Fibroblast of skin of right quadriceps (primary cell): ENCODE results near the gene ZC3H7A.

Source experiments
- DNase-seq: peaks from one replicate; pipeline ENCODE4 v3.0.0-alpha.2; 2013

The ZC3H7A gene

DNA sequence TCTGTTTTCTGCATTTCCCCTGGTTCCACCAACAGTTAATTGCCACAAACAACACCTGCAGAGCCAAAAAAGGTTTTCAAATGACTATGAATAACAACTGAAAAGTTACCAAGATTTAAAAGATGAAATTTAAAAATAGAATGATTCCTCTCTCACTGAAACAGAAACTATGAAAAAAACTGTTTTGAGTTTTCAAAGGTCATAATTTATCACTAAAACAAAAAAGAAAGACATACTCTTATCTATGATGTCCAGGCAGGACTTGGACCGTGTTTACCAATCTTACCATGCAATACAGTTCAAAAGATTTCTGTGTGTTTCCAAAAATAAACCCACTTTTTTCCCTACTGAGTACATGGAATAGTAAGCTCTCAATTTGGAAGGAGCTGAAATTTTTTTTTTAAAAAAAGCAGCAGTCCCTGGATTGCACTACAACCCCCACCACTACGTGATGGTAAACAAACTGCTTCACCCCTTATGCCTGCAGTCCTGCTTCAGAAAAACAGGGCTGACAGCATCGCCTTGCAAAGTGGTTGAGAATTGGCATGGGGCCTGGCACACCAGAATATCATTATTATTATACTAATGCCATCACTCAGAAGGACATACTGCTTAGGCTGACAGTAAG is 62.9 kb downstream of the ZC3H7A start:
- no peak for DNase-seq

DNA sequence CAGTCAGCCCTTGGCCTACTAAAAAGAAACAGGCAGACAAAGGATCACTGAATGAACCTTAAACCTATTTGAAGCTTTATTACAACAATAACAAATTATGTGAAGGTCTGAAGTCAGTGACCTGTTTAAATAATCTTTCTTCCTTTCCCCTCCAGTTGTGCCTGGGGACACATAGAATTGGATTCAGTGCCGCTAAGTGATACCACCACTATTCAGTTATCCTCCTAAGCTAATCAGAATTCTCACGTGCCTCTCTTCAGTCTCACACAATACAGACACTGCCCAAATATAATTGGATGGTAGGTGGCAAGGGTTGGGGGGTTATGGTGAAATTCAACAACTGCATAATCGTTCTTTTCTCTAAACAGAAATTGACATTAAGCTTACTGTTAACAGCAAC is 65.8 kb downstream of the ZC3H7A start:
- DNase-seq: no peak

DNA sequence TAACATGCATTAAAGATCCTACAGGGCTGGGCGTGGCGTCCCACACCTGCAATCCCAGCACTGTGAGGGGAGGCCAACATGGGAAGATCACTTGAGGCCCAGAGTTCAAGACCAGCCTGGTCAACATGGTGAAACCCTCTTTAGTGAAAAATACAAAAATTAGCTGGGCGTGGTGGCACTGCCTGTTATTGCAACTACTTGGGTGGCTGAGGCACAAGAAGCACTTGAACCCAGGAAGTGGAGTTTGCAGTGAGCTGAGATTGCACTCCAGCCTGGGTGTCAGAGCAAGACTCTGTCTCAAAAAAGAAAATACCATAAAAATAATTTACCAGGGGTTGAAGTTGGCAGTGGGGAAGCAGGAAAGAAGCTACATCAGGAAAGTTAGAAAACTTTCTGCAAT is 67.3 kb downstream of the ZC3H7A start:
- no peak for DNase-seq

DNA sequence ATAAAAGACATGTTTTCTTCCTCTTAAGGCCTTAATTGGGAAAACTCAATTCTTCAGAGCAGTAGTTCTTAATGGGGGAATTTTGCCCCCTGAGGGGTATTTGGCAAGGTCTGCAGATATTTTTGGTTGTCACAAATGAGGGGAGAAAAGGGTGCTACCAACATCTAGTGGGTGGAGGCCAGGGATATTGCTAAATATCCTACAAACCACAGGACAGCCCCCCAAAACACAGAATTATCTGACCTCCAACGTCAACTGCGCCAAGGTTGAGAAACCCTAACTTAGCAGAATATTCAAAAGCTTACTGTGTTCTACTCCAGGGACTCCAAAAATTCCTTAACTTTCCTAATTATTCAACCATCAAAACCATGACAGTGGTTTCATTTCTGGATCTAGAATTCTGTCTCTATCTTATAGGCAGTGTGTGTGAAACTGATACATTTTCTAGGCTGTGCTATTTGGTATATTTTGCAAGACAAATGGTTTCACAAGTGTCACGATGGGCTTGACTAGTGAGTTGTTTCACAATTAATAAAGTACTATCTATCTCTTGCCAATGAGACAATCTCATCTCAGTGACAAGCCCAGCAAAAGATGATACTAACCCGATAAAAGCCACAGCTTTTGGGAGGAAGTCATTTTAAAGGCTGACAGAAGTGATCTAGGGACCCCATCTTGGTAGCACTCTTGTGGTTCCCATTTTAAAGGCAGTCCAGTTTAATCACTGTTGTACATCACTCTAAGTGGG is 69.1 kb downstream of the ZC3H7A start:
- DNase-seq: no peak

DNA sequence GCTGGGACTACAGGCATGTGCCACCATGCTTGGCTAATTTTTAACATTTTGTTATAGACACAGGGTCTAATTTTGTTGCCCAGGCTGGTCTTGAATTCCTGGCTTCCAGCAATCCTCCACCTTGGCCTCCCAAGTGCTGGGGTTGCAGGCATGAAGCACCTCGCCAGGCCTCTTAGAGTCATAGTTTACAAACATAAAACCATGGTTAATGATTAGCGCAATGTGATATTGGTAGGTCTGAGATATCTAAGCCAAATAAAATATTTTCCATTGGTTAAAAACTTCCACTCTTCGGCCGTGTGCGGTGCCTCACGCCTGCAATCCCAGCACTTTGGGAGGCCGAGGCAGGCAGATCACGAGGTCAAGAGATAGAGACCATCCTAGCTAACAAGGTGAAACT is 71.0 kb downstream of the ZC3H7A start:
- DNase-seq: no peak

DNA sequence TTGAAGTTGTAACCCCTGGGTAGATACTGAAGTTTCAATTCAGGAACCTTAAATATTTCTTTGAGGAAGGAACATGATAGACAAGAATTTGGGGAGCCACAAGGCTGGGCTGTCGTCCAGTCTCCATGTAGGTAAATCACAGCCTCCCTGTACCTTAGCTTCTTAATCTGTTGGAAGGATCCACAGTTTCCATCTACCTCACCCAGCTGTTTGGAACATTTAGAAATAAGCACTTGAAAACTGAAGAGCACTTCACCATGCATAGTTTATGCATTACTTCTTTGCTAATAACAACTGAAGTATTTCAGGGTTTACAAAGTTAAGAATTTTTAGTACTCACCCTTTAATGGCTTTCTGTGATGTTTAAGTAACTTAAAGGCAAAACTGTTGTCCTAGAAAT is 71.6 kb downstream of the ZC3H7A start:
- no peak for DNase-seq

DNA sequence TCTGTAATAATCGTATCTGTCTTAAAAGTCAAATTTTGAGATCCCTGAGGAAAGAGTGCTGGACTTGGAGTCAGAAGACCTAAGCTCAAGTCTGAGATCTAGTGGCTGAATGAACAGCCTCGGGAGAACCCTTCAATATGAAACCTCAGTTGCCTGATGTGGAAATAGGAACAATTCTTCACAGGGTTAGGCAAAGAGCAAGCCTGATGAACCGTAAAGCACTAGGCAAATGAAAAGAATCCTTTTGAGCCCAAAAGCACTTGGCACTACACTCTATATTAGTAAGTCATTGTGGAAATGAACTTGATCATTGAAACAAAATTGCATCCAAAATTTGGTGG is 74.6 kb downstream of the ZC3H7A start:
- DNase-seq: no peak

DNA sequence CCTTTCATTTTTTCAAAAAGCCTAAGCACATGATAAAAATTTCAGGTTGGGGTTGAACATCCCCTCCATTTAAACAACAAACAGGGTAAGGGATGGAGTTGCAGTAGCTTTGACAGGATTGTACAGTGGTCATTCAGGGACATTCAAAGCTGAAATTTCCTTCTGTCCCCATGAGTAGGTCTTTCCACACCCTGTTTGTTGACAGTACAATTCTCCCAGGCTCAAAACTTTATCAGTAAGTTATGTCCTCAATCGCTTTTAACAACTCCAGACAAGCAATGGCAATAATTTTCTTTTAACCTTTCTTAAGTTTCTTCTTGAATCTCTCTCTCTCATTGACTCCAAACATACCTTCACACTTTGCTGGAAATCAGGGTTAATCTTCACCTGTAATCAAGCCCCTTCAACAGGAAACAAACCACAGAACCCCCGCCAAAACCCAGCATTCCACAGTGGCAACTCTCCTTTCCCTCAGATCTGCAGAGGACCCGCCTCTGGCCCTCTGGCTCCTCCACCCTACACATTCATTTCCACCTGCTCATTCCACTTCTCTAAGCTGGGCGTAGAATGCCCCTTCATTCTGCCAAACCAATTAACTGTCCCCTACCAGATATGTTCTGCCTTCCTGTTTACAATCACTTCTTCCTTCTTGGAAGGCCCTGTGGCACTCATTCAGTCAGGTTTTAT is 75.1 kb downstream of the ZC3H7A start:
- DNase-seq: no peak

DNA sequence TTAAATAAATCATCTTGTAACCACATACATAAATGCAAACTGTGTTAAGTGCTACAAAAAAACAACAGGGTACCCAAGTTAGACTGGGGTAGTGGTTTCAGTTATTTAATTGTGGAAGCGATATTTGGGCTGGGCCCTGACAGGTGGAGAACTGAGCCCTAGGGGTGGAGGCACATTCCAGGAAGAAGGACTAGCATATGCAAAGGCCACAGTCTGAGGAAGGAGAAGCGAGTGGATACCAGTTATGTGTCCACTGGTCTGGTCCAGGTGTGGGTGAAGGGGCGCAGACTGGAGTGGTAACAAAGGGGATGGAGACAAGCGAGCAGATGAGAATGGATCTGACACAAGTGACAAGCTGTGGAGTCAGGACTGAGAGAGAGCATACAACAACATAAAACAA is 77.3 kb downstream of the ZC3H7A start:
- DNase-seq: no peak

DNA sequence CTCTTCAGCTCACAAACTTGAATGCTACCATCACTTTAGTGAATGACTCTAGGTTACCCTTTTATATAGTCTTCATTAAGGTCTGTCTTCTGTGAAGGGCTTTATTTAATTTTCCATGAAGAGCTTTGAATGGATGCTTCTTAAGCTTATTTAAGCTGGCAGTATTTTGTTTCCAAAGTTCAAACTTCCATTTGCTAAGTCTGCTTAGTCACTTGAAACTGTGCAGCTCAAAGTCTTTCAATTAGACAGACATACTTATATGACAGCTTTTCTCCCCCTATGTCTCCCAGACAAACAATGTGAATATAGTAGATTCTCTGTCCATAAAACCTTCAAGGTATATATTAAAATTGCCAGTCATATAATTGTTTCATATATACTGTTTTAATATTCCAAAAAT is 77.9 kb downstream of the ZC3H7A start:
- DNase-seq: no peak

DNA sequence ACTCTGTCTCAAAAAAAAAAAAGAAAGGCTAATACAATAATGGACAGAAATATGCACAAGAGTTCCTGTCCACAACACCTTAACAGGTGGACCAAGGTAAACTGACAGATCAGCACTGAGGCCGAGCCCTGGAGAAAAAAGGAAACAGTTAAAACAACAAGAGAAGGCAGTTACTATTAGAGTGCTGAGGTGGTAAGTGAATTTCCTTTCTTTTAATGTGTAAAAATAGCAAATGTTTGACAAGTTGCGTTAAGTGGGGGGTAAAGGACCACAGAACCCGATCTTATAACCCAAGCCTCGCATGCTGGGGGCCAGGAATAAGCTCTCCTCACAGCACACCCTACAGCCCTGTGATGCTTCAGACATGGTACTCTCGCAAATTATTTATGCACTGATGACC is 79.2 kb downstream of the ZC3H7A start:
- DNase-seq: no peak

DNA sequence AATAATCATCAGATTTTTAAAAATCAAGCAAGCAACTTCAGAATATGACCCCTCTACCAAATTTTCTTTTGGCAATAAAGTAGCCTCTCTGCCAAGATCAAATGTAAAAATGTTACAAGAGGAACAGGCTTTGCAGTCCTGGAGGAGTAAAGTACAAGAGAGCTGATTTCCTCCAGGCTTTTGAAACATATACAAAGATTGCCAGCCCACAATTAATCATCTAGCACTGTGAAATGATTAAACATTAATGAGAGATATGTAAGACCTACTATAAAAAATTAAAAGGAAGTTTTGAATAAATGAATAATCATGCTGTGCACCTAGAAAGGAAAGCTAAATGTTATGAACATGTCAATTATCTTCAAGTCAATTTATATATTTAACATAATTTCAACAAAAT is 80.7 kb downstream of the ZC3H7A start:
- DNase-seq: no peak

DNA sequence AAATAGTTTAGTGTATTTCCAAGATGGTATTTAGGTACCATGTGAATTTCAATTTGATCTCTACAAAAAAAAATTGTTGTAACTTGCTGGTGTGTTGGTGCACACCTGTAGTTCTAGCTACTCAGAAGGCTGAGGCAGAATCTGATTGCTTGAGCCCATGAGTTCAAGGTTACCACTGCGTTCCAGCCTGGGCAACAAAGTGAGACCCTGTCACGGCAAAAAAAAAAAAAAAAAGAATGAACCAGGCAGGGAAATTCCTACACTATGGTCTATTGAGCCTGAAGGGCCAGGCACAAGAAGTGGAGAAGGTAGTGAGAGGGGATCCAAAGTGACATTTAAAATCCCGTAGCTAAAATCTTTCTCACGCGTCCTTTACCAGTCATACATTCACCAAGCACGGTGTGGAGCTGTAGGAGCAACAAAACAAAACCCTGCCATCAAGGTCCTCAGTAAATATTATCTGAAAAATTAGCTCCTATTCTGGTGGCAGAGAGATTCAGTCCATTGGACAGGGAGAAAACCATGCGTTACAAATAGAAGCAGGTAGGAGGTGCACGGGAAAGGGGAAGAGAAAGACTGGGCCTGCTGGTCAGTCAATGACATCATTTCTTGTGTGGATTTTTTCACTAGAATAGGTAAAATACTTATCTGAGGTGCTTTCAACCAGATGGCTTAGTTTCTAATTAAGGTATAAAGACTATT is 81.7 kb downstream of the ZC3H7A start:
- DNase-seq: no peak

DNA sequence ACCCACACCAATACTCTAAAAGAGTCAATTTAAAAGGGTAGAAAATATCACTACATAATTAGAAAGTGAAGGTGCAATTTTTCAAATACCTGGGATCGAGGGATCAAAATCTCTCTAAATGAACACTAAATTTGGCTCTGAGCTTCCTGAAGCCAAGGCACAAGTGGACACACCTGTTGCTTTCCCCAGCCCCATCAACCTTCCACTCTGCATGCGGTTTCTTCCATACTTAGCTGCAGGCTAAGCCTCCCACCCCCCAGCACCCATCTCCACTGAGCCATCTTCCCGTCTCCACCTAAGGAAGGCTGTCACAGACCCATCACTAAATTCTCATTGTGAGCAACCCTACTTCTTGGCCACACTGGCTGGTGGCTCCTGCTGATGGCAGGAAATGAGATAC is 84.9 kb downstream of the ZC3H7A start:
- DNase-seq: no peak

DNA sequence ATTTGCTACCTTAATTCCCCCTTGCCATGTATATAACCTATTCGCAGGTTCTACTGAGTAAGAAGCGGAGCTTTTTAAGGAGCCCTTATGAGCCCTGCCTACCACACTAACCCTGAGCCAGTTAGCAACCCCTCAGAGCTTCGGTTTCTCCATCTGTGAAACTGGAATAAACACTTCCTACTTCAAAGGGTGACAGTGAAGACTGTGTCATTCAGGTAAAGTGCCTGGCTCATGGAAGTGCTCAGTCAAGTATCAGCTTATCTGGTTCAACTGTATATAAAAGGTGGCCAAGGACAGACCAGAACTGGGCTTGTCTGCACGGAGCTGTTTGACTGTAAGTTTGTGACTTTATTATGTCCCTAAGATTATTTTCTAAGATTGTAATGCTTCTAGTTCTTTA is 85.4 kb downstream of the ZC3H7A start:
- DNase-seq: no peak

DNA sequence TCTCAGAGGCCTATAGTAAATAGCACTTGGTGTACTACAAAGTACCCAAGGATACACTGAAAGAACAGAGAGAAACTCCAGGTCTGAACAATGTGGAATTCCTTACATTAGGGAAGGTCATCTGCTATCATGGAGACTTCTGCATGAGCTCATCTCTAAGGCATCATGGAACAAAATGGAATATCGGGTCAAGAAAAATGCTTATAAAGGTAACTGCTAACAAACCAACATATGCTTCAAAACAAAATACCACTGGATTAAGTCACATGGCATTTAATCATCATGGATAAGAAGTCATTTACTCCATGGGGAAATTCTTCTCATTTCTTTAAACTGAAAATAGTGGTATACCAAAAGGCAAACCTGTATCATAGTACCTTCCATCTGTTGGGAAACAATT is 88.6 kb downstream of the ZC3H7A start:
- DNase-seq: peak; percentile 25

DNA sequence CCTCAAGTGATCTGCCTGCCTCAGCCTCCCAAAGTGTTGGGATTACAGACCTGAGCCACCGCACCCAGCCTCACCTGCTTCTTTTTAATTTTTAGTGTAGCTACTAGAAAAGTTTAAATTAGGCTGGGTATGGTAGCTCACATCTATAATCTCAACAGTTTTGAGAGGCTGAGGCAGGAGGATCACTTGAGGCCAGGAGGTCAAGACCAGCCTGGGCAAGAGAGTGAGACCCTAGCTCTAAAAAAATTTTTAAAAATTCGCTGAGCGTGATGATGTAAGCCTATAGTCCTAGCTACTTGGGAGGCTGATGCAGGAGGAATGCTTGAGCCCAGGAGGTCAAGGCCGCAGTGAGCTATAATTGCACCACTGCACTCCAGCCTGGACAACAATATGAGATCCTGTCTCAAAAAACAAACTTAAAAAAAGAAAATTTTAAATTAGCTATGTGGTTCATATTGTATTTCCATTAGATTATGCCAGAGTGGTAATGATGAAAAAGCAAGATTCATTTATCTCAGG is 89.3 kb downstream of the ZC3H7A start:
- no peak for DNase-seq

DNA sequence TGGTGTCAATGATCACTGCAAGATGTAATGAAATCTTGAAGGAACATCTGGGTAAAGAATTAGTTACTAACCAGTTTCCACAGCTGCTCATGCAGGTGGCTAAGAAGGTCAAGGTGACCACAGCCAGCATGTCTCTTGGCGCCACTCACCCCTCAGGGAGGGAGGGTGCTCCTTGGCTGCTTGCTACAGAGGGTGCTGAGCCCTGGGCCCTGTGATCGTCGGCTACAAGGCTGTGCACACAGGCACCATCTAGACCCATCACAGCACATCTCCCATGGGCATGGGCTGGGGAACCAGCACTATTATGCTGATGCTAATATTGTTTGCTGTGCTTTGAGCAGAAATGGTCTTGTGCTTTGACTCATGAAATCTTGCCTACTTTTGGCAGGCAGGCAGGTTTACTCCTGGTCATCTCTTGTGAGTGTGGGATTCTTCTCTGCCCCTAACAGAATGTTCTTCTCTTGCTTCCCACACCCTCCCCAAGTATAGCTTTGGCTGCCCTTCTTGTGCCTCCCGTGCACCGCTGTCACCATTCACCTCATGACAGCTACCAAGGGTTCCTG is 90.8 kb downstream of the ZC3H7A start:
- no peak for DNase-seq

DNA sequence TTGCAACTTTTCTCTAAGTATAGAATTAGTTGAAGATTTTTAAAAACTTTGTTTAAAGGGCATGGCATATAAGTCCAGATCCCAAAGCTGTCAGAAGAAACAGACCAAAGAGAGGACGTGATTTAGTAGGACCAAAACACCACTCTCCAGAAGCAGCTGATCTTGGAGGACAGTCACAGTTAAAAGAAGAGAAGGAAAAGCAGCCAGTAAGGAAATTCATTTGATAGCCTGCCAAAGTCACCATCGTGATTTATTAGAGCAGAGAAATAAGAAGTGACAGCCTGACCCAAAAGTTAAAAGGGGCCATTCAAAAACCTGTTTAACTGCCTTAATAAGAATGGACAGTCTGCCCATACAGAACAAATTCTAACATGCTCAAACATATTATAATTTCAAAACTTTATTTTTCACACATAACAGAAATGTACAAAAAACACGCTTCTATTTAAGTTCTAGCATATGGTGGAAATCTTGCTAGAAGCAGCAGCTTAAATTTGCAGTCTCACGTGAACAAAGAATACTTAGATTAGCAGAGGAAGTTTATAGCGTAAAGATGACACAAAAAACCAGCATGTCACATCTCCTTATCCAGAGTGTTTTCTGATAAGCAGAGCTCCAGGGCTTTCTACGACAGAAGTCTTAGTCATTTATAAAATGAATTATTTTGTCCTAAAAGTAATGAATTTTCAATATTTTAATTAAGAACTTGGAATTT is 91.6 kb downstream of the ZC3H7A start:
- DNase-seq: no peak
